HepG2 (cell line): Measurements from ENCODE around the gene MT4. TPM values are rescaled to one million over a fixed set of nuclear protein-coding genes. Genes with fewer than 3 reads are reported as not detected.

Experiments
- CBX2 ChIP-seq, 2 experiments: fragments of 200-600 bp in 1 of 2; sonication (generic); formaldehyde crosslinking in 1 of 2; IDR thresholded peaks; 2 replicates each; pipeline versions ENCODE4 v1.7.0 to v1.8.1; 2018 to 2022; ENCODE audit warnings: low read depth in 2 of 2, low read length in 1 of 2, mild to moderate bottlenecking in 1 of 2, missing genetic modification reagents in 1 of 2
- FOSL2 ChIP-seq: sonication (generic); formaldehyde crosslinking; IDR thresholded peaks from 2 replicates; pipeline ENCODE4 v1.4.0; 2020; ENCODE audit warnings: missing genetic modification reagents
- GABPA ChIP-seq, 2 experiments: IDR thresholded peaks; 2 replicates each; pipeline ENCODE4 v1.6.1; 2011 to 2016; ENCODE audit warnings: low read depth in 2 of 2, low read length in 1 of 2, missing biosample characterization in 1 of 2, missing genetic modification characterization in 1 of 2
- GTF2F1 ChIP-seq: fragments of 150-350 bp; IDR thresholded peaks from 2 replicates; pipeline ENCODE4 v1.6.1; 2014; ENCODE audit warnings: low read length
- HMGXB3 ChIP-seq: sonication (generic); formaldehyde crosslinking; IDR thresholded peaks from 2 replicates; pipeline ENCODE4 v1.4.0; 2020; ENCODE audit warnings: missing genetic modification reagents, borderline replicate concordance
- HNRNPL ChIP-seq: fragments of 200-400 bp; formaldehyde crosslinking; IDR thresholded peaks from 2 replicates; pipeline ENCODE4 v1.6.1; 2017; ENCODE audit warnings: mild to moderate bottlenecking, low read depth, low read length
- IRF2 ChIP-seq: IDR thresholded peaks from 2 replicates; pipeline ENCODE4 v1.6.1; 2018; ENCODE audit warnings: missing genetic modification reagents, missing compliant biosample characterization
- KLF6 ChIP-seq: IDR thresholded peaks from 2 replicates; pipeline ENCODE4 v1.8.0; 2016; ENCODE audit warnings: missing biosample characterization, missing genetic modification reagents
- MEIS1 ChIP-seq: sonication (generic); formaldehyde crosslinking; IDR thresholded peaks from 2 replicates; pipeline ENCODE4 v1.9.0; 2021; ENCODE audit warnings: mild to moderate bottlenecking, missing genetic modification reagents, moderate library complexity, borderline replicate concordance
- MXD4 ChIP-seq: IDR thresholded peaks from 2 replicates; pipeline ENCODE4 v1.6.1; 2016; ENCODE audit warnings: mild to moderate bottlenecking, missing biosample characterization, missing genetic modification reagents
- PITX1 ChIP-seq: sonication (generic); formaldehyde crosslinking; IDR thresholded peaks from 2 replicates; pipeline ENCODE4 v1.5.1; 2020; ENCODE audit warnings: mild to moderate bottlenecking, missing genetic modification reagents
- POLR2AphosphoS5 ChIP-seq: IDR thresholded peaks from 2 replicates; pipeline ENCODE4 v1.6.1; 2012; ENCODE audit warnings: low read depth, low read length
- REL ChIP-seq: sonication (generic); formaldehyde crosslinking; conservative IDR thresholded peaks from 2 replicates; pipeline ENCODE4 v1.8.0; 2022; ENCODE audit warnings: mild to moderate bottlenecking, missing genetic modification reagents, moderate library complexity
- RXRB ChIP-seq: IDR thresholded peaks from 2 replicates; pipeline ENCODE4 v1.6.1; 2016; ENCODE audit warnings: borderline replicate concordance, missing genetic modification reagents, missing compliant biosample characterization
- SAP130 ChIP-seq: IDR thresholded peaks from 2 replicates; pipeline ENCODE4 v1.6.1; 2016; ENCODE audit warnings: low read depth
- TEAD3 ChIP-seq: optimal IDR thresholded peaks from 2 replicates; pipeline ENCODE3; 2016; ENCODE audit warnings: borderline replicate concordance
- ZHX1 ChIP-seq: sonication (generic); formaldehyde crosslinking; IDR thresholded peaks from 2 replicates; pipeline ENCODE4 v1.8.1; 2022; ENCODE audit warnings: low read depth, mild to moderate bottlenecking, missing genetic modification reagents
- ZNF557 ChIP-seq: sonication (generic); formaldehyde crosslinking; IDR thresholded peaks from 2 replicates; pipeline ENCODE4 v1.4.0; 2020; ENCODE audit warnings: missing genetic modification reagents
- ZNF724P ChIP-seq: sonication (generic); formaldehyde crosslinking; IDR thresholded peaks from 2 replicates; pipeline ENCODE4 v1.8.0; 2022; ENCODE audit warnings: missing genetic modification reagents, borderline replicate concordance
- ZNF777 ChIP-seq: sonication (generic); formaldehyde crosslinking; IDR thresholded peaks from 2 replicates; pipeline ENCODE4 v1.4.0; 2020; ENCODE audit warnings: missing genetic modification reagents
- ZNF800 ChIP-seq: sonication (generic); formaldehyde crosslinking; IDR thresholded peaks from 2 replicates; pipeline ENCODE4 v1.4.0; 2020; ENCODE audit warnings: missing genetic modification reagents
- polyA plus RNA-seq, 8 experiments: library from polyadenylated mRNA; depleted of rRNA in 3 of 8; stranded (reverse) in 7 of 8; unstranded in 1 of 8; fragments of >200 nt; fragmentation: Illumina TruSeq in 4 of 8; extraction: Trizol in 4 of 8; gene quantifications; 2 replicates each; pipeline versions ENCODE4 v1.2.1 to v1.2.3, GENCODE V29; 2011 to 2016; ENCODE audit warnings: low read depth in 4 of 8, missing spikeins in 1 of 8, mixed read lengths in 1 of 8; ENCODE audit not compliant: insufficient read depth in 1 of 8
- total RNA-seq, 5 experiments: library from RNA; depleted of rRNA; stranded (reverse); fragments of >200 nt; fragmentation: Illumina TruSeq; extraction: Trizol; gene quantifications; 2 replicates each; pipeline ENCODE4 v1.2.3, GENCODE V29; 2016; ENCODE audit warnings: low read depth in 1 of 5

Gene MT4
- total and polyA plus RNA-seq, 2 of the 13 experiments (the other 11 are each of a cell fraction or from before 2014, with no cell fraction given) = not detected

GRCh38 chr16:56609463-56609921, 44.6 kb downstream of the MT4 start (continued):
- TF ChIP-seq FOSL2 = peak; percentile 9; the same call in 1 of the 2 replicates
- 0 out of 2 replicates have a peak, but pooled peaks have one; percentile 12 for TF ChIP-seq HNRNPL
- 0 out of 2 replicates have a peak, but pooled peaks have one; percentile 19 for TF ChIP-seq REL (CRISPR knock-in tag)
- 0 out of 2 replicates have a peak, but pooled peaks have one; percentile 11 for TF ChIP-seq HMGXB3 (CRISPR knock-in tag)
- no peak for TF ChIP-seq CBX2 (IDR thresholded peaks at IDR 0.05; ENCODE audit: low read depth, low read length)
- TF ChIP-seq CBX2 (CRISPR knock-in tag; IDR thresholded peaks at IDR 0.05; ENCODE audit: low read depth) = 0 out of 2 replicates have a peak, but pooled peaks have one; percentile 38
- peak; percentile 82 for TF ChIP-seq ZNF800 (CRISPR knock-in tag)
- TF ChIP-seq SAP130 (CRISPR knock-in tag) = peak; percentile 52
- peak; percentile 34 for TF ChIP-seq RXRB (CRISPR knock-in tag)
- no peak; the same call in 1 of the 2 replicates for TF ChIP-seq IRF2 (CRISPR knock-in tag)
- TF ChIP-seq GABPA (IDR thresholded peaks at IDR 0.05; ENCODE audit: low read depth, low read length) = no peak
- peak; percentile 47; the same call in 1 of the 2 replicates for TF ChIP-seq GABPA (CRISPR knock-in tag; IDR thresholded peaks at IDR 0.05; ENCODE audit: low read depth)
- TF ChIP-seq GTF2F1 = no peak
- 0 out of 2 replicates have a peak, but pooled peaks have one; percentile 16 for TF ChIP-seq ZNF557 (CRISPR knock-in tag)
- TF ChIP-seq MEIS1 = 0 out of 2 replicates have a peak, but pooled peaks have one; percentile 13
- 0 out of 2 replicates have a peak, but pooled peaks have one; percentile 16 for TF ChIP-seq POLR2AphosphoS5
- peak; percentile 4 for TF ChIP-seq TEAD3 (CRISPR knock-in tag)
- TF ChIP-seq ZNF777 (CRISPR knock-in tag) = 0 out of 2 replicates have a peak, but pooled peaks have one; percentile 17
- no peak for TF ChIP-seq PITX1 (CRISPR knock-in tag)
- TF ChIP-seq ZHX1 (CRISPR knock-in tag) = 0 out of 2 replicates have a peak, but pooled peaks have one; percentile 5
- TF ChIP-seq MXD4 (CRISPR knock-in tag) = peak; percentile 62; the same call in 1 of the 2 replicates
- no peak; the same call in 1 of the 2 replicates for TF ChIP-seq KLF6 (CRISPR knock-in tag)
- 0 out of 2 replicates have a peak, but pooled peaks have one; percentile 29 for TF ChIP-seq ZNF724P (CRISPR knock-in tag)
